GM10847 (cell line): Measurements from ENCODE around the gene EEF1B2.

ENCODE experiments used
- POLR2A ChIP-seq: IDR thresholded peaks from 2 replicates; pipeline ENCODE4 v1.6.1; 2011; ENCODE audit not compliant: insufficient read length; ENCODE audit errors: extremely low read depth

The EEF1B2 gene

DNA sequence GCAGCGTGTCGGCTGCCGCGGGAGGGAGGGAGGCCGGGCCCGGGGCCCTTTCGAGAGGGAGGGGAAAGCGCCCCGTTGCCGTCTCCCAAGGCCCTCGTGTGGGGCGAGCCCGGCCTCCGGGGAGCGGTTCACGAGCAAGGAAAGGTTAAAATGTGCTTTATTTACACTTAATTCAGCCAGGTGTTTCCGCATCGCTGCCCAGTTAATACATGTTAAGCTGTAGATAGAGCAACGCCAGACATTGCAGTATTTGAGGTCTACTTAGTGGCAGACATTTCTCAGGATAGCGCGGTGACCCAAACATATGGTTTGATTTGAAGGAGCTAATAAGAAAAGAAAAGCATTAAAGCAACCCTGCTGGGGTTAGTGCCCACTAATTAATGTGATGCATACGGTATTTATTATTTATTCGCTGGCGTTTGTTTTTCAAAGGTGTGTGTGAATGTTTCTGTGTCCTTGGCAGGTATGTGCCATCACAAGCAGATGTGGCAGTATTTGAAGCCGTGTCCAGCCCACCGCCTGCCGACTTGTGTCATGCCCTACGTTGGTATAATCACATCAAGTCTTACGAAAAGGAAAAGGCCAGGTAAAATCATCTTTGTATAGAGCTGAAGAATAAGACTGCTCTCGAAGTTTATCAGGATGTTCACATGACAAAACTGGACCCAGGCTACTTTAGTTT is 571 bp downstream of the EEF1B2 start:
- TF ChIP-seq POLR2A = no peak

GRCh38 chr2:206160807-206161179 is 1.1 kb downstream of the EEF1B2 start:
- TF ChIP-seq POLR2A = no peak

DNA sequence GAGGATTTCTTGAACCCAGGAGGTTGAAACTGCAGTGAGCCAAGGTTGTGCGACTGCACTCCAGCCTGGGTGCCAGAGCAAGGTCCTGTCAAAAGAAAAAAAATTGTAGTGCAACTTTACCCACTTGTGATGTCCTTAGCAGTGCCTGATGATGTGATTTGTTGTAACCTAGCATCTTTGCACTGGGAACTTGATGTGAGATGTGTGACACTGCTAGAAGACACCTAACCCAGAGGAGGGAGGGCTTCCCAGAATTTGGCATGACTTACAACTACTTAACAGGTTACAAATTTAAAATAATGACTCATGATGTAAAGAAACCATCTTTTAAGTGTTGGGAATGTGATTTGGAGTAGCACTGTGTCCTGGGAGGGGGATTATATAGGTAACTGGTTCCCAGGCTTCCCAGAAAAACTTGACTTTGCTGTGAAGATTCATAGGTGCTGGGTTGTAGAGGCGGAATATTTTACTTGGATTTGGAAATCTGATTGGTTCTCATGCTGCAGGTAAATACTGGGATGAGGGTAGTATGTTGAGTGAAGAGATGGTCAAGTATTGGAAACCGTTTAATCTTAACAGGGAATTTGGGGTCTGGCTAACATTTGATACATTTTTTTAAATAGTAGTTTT is 3.7 kb downstream of the EEF1B2 start:
- TF ChIP-seq POLR2A = no peak

DNA sequence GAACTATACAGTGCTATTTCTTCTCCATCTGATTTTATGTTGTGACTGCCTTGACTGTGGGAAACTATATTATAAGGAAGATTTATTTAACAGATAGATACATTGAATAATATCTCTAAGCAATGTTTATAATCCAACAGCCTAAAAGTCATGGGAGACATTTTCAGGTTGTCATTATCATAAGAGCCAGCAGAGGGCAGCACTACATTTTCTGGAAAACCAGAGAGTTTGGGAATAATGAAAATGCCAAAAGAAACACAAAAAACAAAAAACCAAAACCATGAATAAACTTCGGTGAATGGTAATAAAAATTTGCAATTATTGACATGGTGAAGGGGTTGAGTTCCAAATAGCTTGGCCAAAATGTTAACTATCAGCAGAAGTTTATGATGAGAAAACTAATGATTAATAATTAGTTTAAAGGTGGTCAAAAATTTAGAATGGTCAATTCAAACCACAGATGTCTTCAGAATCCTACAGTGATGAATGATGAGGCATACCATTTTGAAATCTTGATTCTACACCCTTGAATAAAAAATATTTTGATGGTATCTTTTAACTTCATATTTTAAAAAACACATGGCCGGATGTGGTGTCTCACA is 4.7 kb downstream of the EEF1B2 start:
- no peak for TF ChIP-seq POLR2A

GRCh38 chr2:206173147-206173546 is 13.5 kb downstream of the EEF1B2 start:
- no peak for TF ChIP-seq POLR2A

GRCh38 chr2:206176121-206176520 is 16.4 kb downstream of the EEF1B2 start:
- no peak for TF ChIP-seq POLR2A

GRCh38 chr2:206176901-206177300 is 17.2 kb downstream of the EEF1B2 start:
- no peak for TF ChIP-seq POLR2A

DNA sequence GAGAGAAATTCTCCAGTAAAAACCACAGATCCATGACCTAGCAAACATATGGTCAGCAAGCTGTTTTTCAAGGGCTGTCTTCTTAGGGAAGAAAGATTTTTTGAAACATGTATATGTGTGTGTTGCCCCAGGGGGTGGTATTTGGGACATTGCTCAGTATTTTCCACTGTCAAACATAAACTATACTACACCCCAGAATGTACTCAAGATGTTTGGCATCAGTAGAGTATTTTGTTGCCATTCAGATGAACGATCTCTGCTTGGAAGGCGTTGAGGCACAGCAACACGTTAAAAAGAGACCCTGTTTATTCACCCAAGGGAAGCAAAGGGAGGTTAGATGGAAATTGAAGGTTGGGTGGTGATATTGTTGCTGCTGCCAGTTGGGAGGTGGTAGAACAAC is 30.0 kb downstream of the EEF1B2 start:
- TF ChIP-seq POLR2A = no peak

DNA sequence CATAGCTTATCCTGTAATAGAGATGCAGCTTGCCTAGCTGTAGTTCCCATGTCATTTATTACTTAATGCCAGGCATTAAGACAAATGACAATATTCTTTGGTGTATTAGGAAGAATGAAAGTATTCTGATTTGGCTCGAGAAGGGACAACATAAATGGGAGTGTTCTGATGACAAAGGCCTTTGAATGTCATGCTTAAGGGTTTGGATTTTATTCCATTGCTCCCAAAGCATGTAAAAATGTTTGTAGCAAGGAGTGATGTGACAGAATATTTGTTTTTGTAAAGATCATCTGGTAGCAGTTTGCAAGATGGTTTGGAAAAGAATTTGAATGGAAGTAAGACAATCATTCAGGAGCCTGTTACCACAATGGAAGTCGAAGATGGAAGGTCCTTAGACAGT is 30.4 kb downstream of the EEF1B2 start:
- no peak for TF ChIP-seq POLR2A

DNA sequence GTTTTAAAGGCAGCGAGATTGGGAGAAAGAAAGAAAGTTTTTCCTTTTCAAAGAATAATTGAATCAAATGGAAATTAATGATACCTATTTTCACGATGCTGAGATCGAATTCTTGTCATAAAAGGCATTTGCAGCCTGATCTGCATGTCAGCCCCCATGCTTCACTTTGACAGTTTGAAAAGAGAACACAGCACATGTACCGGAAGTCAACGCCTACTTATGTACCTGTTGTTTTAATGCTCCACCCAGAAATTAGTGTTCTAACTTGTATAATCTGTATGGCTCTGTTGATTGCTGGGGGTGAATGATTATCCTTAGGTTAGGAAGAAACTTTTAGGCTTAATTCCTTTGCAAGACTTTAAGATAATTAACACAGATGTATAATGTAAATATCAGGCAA is 31.0 kb downstream of the EEF1B2 start:
- no peak for TF ChIP-seq POLR2A

- no peak for TF ChIP-seq POLR2A
These were observed 32.5 kb downstream of the EEF1B2 start for GRCh38 chr2:206192157-206192556.

DNA sequence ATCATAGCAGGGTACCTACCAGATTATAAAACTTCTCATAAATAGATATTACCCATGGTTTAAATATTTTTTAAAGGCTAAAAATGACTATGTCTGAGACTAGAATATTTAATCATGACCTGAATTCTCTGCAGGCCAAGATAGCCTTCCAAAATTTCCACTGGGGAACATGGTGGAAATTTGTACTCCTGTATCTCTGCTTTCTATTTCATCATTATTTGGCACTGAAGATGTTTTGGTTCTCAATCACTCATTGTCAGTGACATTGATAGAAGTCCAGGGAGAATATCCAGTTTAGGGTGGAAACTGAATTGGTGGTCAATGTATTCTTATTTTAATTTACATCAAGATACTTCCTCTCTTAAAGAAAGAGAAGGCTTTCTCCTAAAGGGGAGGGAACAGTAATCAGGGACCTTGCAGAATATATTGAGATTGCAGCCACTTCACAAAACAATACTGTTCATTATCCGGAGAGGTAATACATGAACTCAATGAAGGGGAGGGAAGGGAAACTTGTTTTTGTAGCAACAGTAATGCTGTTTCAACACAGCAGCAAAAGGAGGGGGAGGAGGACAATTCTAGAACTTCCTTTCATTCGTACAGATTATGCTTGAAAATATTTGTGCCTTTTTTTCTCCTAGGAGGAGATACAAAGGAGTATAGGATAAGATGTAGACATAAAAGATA is 34.1 kb downstream of the EEF1B2 start:
- no peak for TF ChIP-seq POLR2A

GRCh38 chr2:206198677-206199076 is 39.0 kb downstream of the EEF1B2 start:
- TF ChIP-seq POLR2A = no peak

GRCh38 chr2:206201075-206201848 is 41.6 kb downstream of the EEF1B2 start:
- TF ChIP-seq POLR2A = no peak

DNA sequence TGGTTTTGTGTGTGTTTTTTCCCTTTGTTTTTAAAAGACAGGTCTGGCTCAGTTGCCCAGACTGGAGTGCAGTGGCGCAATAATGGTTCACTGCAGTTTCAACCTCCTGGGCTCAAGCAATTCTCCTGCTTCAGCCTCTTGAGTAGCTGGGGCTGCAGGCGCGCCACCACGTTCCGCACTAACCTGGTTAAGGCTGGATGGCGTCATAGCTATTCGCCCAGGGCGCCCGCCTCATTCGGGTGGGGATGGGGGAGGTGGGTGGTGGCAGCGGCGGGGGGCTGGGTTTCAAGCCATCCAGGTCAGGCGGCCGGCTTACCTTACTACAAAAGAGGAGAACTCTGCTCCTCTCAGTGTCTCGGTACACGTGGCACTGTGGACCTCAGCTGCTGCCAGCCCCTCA is 42.8 kb downstream of the EEF1B2 start:
- no peak for TF ChIP-seq POLR2A
